PC-9 (cell line): ENCODE measurements around the gene BFSP2.

Experiments used
- EZH2 ChIP-seq: fragments of 200-600 bp; sonication (generic); IDR thresholded peaks from 2 replicates; pipeline ENCODE4 v1.8.0; 2017; ENCODE audit warnings: antibody characterized with exemption, low read depth
- TF ChIP-seq, protein P1 (sequence below): fragments of 200-600 bp; sonication (generic); conservative IDR thresholded peaks from 2 replicates; pipeline ENCODE4 v1.6.1; 2017; ENCODE audit warnings: mixed run types, antibody characterized with exemption, mild to moderate bottlenecking, moderate library complexity

DNA sequence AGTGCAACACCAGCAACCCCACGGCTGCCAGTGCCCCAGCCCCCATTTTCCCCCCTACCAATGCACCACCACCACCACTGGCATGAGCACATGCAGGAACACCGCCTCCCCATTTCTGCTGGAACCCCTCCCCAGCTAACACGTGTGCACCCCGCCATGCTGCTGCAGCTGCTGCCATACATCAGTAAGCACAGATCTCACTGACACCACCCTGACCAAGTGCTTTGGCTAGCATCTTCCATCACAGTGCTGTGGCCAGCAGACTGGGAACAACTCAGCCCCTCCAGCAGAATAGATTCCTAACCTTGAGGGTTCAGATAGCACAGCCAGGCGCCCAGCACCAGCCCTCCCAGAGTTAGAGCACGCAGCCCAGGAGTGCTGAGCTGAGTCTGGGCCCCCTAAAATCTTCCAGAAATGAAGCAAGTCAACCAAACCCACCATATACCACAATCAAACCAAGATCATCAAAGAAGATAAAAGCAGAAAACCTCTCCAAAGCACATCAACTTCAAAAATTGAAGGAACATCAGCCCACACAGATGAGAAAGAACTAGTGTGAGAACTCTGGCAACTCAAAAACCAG, 92.4 kb downstream of the BFSP2 start:
- TF ChIP-seq, protein P1, sequence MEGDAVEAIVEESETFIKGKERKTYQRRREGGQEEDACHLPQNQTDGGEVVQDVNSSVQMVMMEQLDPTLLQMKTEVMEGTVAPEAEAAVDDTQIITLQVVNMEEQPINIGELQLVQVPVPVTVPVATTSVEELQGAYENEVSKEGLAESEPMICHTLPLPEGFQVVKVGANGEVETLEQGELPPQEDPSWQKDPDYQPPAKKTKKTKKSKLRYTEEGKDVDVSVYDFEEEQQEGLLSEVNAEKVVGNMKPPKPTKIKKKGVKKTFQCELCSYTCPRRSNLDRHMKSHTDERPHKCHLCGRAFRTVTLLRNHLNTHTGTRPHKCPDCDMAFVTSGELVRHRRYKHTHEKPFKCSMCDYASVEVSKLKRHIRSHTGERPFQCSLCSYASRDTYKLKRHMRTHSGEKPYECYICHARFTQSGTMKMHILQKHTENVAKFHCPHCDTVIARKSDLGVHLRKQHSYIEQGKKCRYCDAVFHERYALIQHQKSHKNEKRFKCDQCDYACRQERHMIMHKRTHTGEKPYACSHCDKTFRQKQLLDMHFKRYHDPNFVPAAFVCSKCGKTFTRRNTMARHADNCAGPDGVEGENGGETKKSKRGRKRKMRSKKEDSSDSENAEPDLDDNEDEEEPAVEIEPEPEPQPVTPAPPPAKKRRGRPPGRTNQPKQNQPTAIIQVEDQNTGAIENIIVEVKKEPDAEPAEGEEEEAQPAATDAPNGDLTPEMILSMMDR, result no peak
- TF ChIP-seq EZH2, result no peak
